Right lobe of liver (tissue), 4 donors: ENCODE measurements around the gene CALML6.

Experiments used
- POLR2A ChIP-seq: fragments of 450-650 bp; IDR thresholded peaks from one replicate; pipeline ENCODE4 v1.6.1; 2017; ENCODE audit warnings: antibody characterized with exemption, mild to moderate bottlenecking
- TF ChIP-seq, protein P1 (sequence below), 4 donors: fragments of 200-600 bp in 3 of 4; fragments of 450-650 bp in 1 of 4; IDR thresholded peaks; one replicate each; pipeline versions ENCODE4 v1.5.1 to v1.8.0; 2016 to 2022; ENCODE audit warnings: antibody characterized with exemption in 4 of 4, mild to moderate bottlenecking in 2 of 4
- donor health status: DM: no; HTN: no; CAD: no.
- donor health status: DM: no; HTN: no; CAD: no.
- donor health status: DM: no; HTN: yes; CAD: no.

DNA sequence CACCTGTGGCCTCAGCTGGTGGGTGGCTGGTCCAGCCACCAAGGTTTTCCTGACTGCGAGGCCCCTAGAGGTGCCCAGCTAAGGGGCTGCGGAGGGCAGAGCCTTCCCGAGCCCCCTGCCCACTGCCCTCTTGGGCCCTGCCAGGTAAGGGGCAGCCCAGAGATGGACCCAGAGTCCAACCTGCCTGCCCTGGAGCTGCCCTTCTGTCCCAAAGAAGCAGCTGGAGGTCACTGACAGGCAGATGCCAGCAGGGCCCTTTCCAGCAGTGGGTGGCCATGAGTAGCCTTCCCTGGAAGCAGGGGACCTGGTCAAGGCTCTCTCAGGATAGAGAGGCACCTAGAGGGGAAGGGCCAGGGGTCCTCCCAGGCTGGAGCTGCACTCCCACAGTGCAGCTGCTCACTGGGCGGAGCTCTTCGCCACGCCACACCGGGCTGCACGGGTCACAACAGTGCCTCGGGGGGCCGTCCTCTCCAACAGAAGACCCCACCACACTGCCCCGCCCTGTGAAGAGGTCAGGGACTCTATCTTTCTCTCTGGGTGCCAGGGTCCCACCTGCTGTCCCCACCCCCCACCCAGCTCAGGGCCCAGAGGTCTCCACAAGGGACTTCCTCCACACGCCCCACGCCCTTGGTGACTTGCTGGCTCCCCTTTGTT is 13.3 kb upstream of the CALML6 start:
- TF ChIP-seq, protein P1, sequence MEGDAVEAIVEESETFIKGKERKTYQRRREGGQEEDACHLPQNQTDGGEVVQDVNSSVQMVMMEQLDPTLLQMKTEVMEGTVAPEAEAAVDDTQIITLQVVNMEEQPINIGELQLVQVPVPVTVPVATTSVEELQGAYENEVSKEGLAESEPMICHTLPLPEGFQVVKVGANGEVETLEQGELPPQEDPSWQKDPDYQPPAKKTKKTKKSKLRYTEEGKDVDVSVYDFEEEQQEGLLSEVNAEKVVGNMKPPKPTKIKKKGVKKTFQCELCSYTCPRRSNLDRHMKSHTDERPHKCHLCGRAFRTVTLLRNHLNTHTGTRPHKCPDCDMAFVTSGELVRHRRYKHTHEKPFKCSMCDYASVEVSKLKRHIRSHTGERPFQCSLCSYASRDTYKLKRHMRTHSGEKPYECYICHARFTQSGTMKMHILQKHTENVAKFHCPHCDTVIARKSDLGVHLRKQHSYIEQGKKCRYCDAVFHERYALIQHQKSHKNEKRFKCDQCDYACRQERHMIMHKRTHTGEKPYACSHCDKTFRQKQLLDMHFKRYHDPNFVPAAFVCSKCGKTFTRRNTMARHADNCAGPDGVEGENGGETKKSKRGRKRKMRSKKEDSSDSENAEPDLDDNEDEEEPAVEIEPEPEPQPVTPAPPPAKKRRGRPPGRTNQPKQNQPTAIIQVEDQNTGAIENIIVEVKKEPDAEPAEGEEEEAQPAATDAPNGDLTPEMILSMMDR (IDR thresholded peaks at IDR 0.05): no peak
- TF ChIP-seq POLR2A: no peak
